ENCODE measurements around the gene PDGFD. TPM values are rescaled to one million over a fixed set of nuclear protein-coding genes. Genes with fewer than 3 reads are reported as not detected.

The PDGFD gene
- total and polyA plus RNA-seq, 8 donors, result 2.1 to 7.7 (median 5.2) TPM

- no peak for DNase-seq
- Histone ChIP-seq H3K27me3 (no peaks in the 10 kb centered on the region), H3K4me1 (no peaks in the 10 kb centered on the region), H3K27ac (no peak overlapping the region), H3K9me3 (peaks cover 0 to 3% of the 10 kb centered on the region in 2 donors), H3K4me3 (no peak overlapping the region), H3K36me3 (no peaks in the 10 kb centered on the region)
- no peak for TF ChIP-seq CTCF (IDR thresholded peaks at IDR 0.05)
- no peak for ATAC-seq
- intact Hi-C loops (cut with DNase I), result no loop called here
Measured at GRCh38 chr11:103972013-103972412, 191.9 kb downstream of the PDGFD start.

GRCh38 chr11:103970701-103971249 is 193.2 kb downstream of the PDGFD start:
- TF ChIP-seq CTCF (IDR thresholded peaks at IDR 0.05), result no peak
- DNase-seq (no peak), ATAC-seq (no peak)
- H3K36me3 ChIP-seq, result no peaks in the 10 kb centered on the region
- H3K4me3 ChIP-seq, result no peak overlapping the region
- intact Hi-C loops (cut with DNase I), result no loop called here
- H3K27ac ChIP-seq, result no peak overlapping the region
- H3K4me1 ChIP-seq, result no peaks in the 10 kb centered on the region
- peaks cover 0 to 3% of the 10 kb centered on the region in 2 donors for H3K9me3 ChIP-seq
- H3K27me3 ChIP-seq, result no peaks in the 10 kb centered on the region

GRCh38 chr11:103968685-103969084 is 195.3 kb downstream of the PDGFD start:
- Histone ChIP-seq H3K4me1 (no peaks in the 10 kb centered on the region), H3K27me3 (no peaks in the 10 kb centered on the region), H3K9me3 (no peaks in the 10 kb centered on the region), H3K27ac (no peak overlapping the region), H3K36me3 (no peaks in the 10 kb centered on the region), H3K4me3 (no peak overlapping the region)
- TF ChIP-seq CTCF (IDR thresholded peaks at IDR 0.05), result no peak
- no peak for DNase-seq
- intact Hi-C loops (cut with DNase I), result no loop called here
- ATAC-seq, result no peak

- Histone ChIP-seq H3K4me3 (no peak overlapping the region), H3K27me3 (no peaks in the 10 kb centered on the region), H3K27ac (no peak overlapping the region), H3K4me1 (no peaks in the 10 kb centered on the region), H3K36me3 (no peaks in the 10 kb centered on the region), H3K9me3 (no peaks in the 10 kb centered on the region)
- TF ChIP-seq CTCF (IDR thresholded peaks at IDR 0.05), result no peak
- DNase-seq (no peak), ATAC-seq (no peak)
- intact Hi-C loops (cut with DNase I), result no loop called here
Measured at GRCh38 chr11:103967985-103968384, 196.0 kb downstream of the PDGFD start.

GRCh38 chr11:103964390-103964789 is 199.6 kb downstream of the PDGFD start:
- no peak overlapping the region for H3K27ac ChIP-seq
- intact Hi-C loops (cut with DNase I), result no loop called here
- DNase-seq, result no peak
- H3K27me3 ChIP-seq, result no peaks in the 10 kb centered on the region
- H3K4me3 ChIP-seq, result no peak overlapping the region
- H3K4me1 ChIP-seq, result no peaks in the 10 kb centered on the region
- H3K36me3 ChIP-seq, result no peaks in the 10 kb centered on the region
- no peaks in the 10 kb centered on the region for H3K9me3 ChIP-seq
- no peak for ATAC-seq
- TF ChIP-seq CTCF (IDR thresholded peaks at IDR 0.05), result no peak
